ENCODE results near the gene DHRS1. TPM values are rescaled to one million over a fixed set of nuclear protein-coding genes. Genes with fewer than 3 reads are reported as not detected.

DHRS1 gene
- total and polyA plus RNA-seq, 9 of the 15 experiments (the other 6 are each of a cell fraction or from before 2014, with no cell fraction given), result 7.3 to 33.6 (median 13.3) TPM

DNA sequence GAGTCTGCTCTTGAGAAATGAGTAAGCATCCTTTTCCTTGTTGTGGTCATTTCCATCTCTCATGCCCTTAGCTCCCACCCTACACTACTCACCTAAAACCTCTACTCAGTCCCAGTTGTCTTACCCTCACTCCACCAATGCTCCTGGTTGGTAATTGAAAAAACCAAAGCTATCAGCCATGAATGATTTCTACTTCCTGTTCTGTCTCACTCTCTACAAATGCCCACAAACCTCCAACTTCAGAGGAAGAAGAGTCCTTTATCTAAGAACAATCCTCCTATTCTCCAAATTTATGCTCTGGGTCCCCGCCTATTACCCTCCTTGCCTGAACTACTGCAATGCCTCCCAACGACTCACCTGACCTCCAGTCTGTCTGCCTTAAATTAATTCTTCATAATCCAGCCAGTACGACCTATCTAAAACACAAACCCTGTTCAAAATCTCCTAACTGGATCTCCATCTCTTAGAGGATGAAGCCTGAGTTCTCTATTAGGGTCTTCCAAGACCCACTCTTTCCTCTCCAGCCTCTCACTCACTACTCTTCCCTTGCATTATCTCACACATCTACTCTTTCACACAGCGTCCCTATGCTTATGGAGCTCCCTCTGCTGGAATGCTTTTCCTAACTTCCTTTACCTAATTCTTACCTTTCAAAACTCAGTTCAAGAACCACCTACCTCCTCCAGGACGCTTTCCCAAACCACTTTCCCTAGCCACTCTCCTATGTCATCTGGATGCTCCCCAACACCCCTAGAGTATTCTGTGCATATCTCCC is 2.2 kb downstream of the DHRS1 start:
- Histone ChIP-seq H4K20me1 (replicated peaks; ENCODE audit: control insufficient read depth, insufficient read depth, low read length) (no peaks in the 10 kb centered on the region), H3K4me2 (ENCODE audit: insufficient read depth, low read length) (no peak overlapping the region; the same call in 1 of the 2 replicates), H3K9ac (ENCODE audit: insufficient read depth in 1 of 2, low read depth in 2 of 2, low read length in 2 of 2) (no peak overlapping the region), H3K27ac (ENCODE audit: extremely low read depth, low read depth, low read length) (no peak overlapping the region), H3K79me2 (ENCODE audit: control insufficient read depth, insufficient read depth, low read length) (peaks cover 28% of the 10 kb centered on the region), H2AFZ (ENCODE audit: low read depth, low read length) (0 out of 2 replicates have a peak overlapping the region, but pooled peaks have one; percentile 38), H3K36me3 (ENCODE audit: control insufficient read depth, insufficient read depth, low read length) (peaks cover 32% of the 10 kb centered on the region), H3K4me3 (no peak overlapping the region), H3K27me3 (ENCODE audit: control insufficient read depth in 2 of 2, insufficient read depth in 2 of 2, low read length in 2 of 2) (no peaks in the 10 kb centered on the region), H3K4me1 (replicated peaks in 1 of 2; ENCODE audit: control insufficient read depth in 2 of 2, insufficient read depth in 2 of 2, low read length in 2 of 2) (peaks cover 12 to 14% of the 10 kb centered on the region in 2 experiments; a peak in 4 of 5 replicates), H3K9me3 (replicated peaks; ENCODE audit: control insufficient read depth, insufficient read depth, low read depth, low read length) (no peaks in the 10 kb centered on the region), H3K9me1 (ENCODE audit: control insufficient read depth, insufficient read depth, low read length) (peaks cover 3% of the 10 kb centered on the region)
- FAIRE-seq, result peak; percentile 40
- peak; percentile 63 for ATAC-seq
- POLR2A ChIA-PET, result interaction anchor here (0.6 to 3.8 kb wide), 6 partner anchors 42 to 134 kb away, joined by 3 to 18 read pairs (median 4); partner anchors contain the start of genes CHMP4A and TINF2
- peak in 2 of 4 experiments; percentile 32 to 60 for DNase-seq (ENCODE audit: extremely low read depth in 1 of 4, low spot score in 3 of 4)
- intact Hi-C loops (cut with micrococcal nuclease), result loop anchor here (1.0 kb wide), 3 partner anchors 54 to 239 kb away; partner anchors contain the start of gene MDP1
- BruUV-seq (replicated peaks), result no TSS peak
- 30% methylated on average over 5 of the region's 5 CpGs for WGBS (ENCODE audit: insufficient coverage, low coverage, missing lambda C conversion rate)
- CTCF ChIA-PET (ENCODE audit: low intra/inter-chr PET ratio), result interaction anchor here (0.8 to 3.3 kb wide), 9 partner anchors 19 to 283 kb away, joined by 3 to 41 read pairs (median 5); partner anchors contain the start of genes MDP1, RABGGTA and TINF2
- in situ Hi-C loops (cut with MboI), result loop anchor here (5.0 to 10.0 kb wide), 2 partner anchors 55 to 283 kb away; partner anchors contain the start of gene TINF2
- TF ChIP-seq PTRF (tag; IDR thresholded peaks at IDR 0.05) (no peak), HDAC2 (IDR thresholded peaks at IDR 0.05) (no peak), SNRNP70 (optimal IDR thresholded peaks at IDR 0.05; ENCODE audit: low read depth, low read length) (no peak), FOXP1 (CRISPR knock-in tag; IDR thresholded peaks at IDR 0.05) (no peak), CHD1 (IDR thresholded peaks at IDR 0.05; ENCODE audit: low read length) (no peak), FOXJ3 (CRISPR knock-in tag; IDR thresholded peaks at IDR 0.05) (no peak), SMARCA4 (IDR thresholded peaks at IDR 0.05) (no peak), HDGF (IDR thresholded peaks at IDR 0.05) (no peak), RNF2 (IDR thresholded peaks at IDR 0.05) (no peak), SMC3 (conservative IDR thresholded peaks at IDR 0.05; ENCODE audit: insufficient read depth, low read depth, low read length) (peak; percentile 31; the same call in 1 of the 2 replicates)
- TF ChIP-seq, protein P1, sequence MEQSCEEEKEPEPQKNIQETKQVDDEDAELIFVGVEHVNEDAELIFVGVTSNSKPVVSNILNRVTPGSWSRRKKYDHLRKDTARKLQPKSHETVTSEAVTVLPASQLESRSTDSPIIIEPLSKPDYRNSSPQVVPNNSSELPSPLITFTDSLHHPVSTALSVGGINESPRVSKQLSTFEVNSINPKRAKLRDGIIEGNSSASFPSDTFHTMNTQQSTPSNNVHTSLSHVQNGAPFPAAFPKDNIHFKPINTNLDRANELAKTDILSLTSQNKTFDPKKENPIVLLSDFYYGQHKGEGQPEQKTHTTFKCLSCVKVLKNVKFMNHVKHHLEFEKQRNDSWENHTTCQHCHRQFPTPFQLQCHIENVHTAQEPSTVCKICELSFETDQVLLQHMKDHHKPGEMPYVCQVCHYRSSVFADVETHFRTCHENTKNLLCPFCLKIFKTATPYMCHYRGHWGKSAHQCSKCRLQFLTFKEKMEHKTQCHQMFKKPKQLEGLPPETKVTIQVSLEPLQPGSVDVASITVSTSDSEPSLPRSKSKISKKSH (CRISPR knock-in tag; IDR thresholded peaks at IDR 0.05), result no peak
- TF ChIP-seq, protein P2, sequence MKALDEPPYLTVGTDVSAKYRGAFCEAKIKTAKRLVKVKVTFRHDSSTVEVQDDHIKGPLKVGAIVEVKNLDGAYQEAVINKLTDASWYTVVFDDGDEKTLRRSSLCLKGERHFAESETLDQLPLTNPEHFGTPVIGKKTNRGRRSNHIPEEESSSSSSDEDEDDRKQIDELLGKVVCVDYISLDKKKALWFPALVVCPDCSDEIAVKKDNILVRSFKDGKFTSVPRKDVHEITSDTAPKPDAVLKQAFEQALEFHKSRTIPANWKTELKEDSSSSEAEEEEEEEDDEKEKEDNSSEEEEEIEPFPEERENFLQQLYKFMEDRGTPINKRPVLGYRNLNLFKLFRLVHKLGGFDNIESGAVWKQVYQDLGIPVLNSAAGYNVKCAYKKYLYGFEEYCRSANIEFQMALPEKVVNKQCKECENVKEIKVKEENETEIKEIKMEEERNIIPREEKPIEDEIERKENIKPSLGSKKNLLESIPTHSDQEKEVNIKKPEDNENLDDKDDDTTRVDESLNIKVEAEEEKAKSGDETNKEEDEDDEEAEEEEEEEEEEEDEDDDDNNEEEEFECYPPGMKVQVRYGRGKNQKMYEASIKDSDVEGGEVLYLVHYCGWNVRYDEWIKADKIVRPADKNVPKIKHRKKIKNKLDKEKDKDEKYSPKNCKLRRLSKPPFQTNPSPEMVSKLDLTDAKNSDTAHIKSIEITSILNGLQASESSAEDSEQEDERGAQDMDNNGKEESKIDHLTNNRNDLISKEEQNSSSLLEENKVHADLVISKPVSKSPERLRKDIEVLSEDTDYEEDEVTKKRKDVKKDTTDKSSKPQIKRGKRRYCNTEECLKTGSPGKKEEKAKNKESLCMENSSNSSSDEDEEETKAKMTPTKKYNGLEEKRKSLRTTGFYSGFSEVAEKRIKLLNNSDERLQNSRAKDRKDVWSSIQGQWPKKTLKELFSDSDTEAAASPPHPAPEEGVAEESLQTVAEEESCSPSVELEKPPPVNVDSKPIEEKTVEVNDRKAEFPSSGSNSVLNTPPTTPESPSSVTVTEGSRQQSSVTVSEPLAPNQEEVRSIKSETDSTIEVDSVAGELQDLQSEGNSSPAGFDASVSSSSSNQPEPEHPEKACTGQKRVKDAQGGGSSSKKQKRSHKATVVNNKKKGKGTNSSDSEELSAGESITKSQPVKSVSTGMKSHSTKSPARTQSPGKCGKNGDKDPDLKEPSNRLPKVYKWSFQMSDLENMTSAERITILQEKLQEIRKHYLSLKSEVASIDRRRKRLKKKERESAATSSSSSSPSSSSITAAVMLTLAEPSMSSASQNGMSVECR (CRISPR knock-in tag; IDR thresholded peaks at IDR 0.05), result no peak

All from K562 (cell line).